HS-27A (cell line): ENCODE data around the gene CEACAM4.
"Not testable (repeated sequence)": the region's sequence is repeated elsewhere in the genome, so short reads cannot be mapped to it uniquely, and the experiment has no call there.

Source experiments
- DNase-seq: peaks from one replicate; pipeline ENCODE4 v3.0.0-alpha.2; 2012; ENCODE audit warnings: low read depth, missing footprints

Gene CEACAM4

GRCh38 chr19:41584931-41585330 is 41.9 kb downstream of the CEACAM4 start:
- no peak for DNase-seq

DNA sequence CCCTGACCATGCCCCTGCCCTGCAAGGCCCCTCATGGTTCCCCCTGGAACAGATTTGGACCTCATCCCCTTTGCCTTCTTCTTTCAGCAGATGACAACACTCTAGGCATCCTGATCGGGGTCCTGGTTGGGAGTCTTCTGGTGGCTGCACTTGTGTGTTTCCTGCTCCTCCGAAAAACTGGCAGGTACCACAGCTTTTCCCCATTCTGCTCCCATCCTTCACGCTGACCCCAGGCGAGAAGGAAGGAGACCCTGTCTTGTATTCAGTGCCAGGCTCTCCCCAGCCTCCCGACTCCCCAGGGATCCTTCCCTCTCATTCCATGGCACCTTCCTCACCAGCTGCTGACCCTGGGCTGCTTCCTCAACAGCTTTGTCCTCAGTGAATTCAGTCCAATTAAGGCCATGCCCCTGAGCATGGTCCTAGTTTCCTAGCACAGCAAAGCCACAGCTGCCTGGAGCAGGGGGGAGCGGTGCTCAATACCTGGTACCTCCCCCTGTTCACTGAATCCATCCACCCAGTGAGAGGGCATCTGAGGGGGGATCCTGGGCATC is 42.5 kb downstream of the CEACAM4 start:
- DNase-seq: no peak

DNA sequence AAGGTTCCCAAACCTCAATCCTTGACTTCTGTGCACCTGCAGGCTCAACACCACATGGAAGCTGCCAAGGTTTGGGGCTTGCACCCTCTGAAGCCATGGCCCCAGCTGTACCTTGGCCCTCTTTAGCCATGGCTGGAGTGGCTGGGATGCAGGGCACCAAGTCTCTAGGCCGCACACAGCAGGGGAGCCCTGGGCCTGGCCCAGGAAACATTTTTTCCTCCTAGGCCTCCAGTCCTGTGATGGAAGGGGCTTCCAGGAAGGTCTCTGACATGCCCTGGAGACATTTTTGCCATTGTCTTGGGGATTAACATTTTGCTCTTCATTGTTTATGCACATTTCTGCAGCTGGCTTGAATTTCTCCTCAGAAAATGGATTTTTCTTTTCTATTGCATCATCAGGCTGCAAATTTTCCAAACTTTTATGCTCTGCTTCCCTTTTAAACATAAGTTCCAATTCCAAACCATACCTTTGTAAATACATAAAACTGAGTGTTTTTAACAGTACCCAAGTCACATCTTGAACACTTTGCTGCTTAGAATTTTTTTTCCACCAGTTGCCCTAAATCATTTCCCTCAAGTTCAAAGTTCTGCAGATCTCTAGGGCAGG is 44.2 kb downstream of the CEACAM4 start:
- DNase-seq: not testable (repeated sequence)

DNA sequence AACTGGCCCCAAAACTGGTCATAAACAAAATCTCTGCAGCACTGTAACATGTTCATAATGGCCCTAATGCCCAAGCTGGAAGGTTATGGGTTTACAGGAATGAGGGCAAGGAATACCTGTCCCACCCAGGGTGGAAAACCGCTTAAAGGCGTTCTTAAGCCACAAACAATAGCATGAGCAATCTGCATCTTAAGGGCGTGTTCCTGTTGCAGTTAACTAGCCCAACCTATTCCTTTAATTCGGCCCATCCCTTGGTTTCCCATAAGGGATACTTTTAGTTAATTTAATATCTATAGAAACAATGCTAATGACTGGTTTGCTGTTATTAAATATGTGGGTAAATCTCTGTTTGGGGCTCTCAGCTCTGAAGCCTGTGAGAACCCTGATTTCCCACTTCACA is 45.8 kb downstream of the CEACAM4 start:
- not testable (repeated sequence) for DNase-seq

GRCh38 chr19:41578886-41579285 is 48.0 kb downstream of the CEACAM4 start:
- no peak for DNase-seq

DNA sequence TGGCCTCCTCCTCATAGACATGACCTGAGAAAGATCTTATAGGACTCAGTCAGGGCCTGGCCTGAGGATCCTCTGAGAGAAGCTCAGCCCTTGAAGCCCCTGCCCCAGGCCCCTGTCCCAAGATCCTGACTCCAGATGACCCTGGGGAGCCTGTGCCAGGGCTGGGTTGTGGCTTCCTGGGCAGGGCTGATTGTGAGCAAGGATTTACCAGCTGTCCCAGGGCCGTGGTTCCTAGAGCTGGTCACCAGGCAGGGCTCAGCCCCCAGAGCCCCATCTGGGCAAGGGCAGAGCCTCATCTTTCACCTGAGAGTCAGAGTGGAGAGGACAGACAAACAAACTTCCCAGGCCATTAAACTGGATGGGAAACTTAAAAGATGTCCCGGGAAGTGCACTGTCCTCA is 49.0 kb downstream of the CEACAM4 start:
- no peak for DNase-seq

DNA sequence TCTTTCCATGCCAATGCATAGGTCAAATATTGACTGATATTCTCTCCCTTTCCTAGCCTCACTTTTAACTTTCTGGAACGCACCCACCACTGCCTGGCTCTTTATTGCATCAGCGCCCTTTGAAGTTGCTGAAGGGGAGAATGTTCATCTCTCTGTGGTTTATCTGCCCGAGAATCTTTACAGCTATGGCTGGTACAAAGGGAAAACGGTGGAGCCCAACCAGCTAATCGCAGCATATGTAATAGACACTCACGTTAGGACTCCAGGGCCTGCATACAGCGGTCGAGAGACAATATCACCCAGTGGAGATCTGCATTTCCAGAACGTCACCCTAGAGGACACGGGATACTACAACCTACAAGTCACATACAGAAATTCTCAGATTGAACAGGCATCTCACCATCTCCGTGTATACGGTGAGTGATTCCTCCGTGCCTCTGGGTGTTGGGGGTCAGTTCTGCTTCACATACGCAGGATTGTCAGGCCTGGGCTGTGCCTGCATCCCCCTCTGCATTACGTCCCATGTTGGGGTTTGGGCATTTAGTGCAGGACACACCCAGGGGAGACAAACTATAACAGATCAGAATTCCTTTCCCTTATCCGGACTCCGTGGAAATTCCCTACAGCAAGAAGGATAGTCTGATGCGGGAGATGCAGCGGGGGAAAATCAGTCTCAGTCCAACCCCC is 49.6 kb downstream of the CEACAM4 start:
- no peak for DNase-seq

DNA sequence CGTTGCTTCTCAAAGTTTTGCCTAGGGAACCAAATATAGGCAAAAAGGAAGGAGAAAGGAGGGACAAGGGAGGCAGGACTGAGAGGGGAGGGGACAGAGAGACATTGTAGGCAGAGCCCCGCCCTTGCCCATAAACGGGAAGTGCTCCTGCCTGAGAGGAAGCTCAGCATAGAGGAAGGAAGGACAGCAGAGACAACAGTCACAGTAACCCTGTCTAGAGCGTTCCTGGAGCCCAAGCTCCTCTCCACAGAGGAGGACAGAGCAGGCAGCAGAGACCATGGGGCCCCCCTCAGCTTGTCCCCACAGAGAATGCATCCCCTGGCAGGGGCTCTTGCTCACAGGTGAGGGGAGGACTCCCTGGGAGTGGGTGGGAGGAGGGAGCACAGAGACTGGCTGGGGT is 50.9 kb downstream of the CEACAM4 start, which contains the start of gene CEACAM21:
Gene CEACAM21 (plus strand): TSS at position 169 of the 400 bp plus-strand sequence. CDS start 109 bp downstream, at position 278.
- no peak for DNase-seq

DNA sequence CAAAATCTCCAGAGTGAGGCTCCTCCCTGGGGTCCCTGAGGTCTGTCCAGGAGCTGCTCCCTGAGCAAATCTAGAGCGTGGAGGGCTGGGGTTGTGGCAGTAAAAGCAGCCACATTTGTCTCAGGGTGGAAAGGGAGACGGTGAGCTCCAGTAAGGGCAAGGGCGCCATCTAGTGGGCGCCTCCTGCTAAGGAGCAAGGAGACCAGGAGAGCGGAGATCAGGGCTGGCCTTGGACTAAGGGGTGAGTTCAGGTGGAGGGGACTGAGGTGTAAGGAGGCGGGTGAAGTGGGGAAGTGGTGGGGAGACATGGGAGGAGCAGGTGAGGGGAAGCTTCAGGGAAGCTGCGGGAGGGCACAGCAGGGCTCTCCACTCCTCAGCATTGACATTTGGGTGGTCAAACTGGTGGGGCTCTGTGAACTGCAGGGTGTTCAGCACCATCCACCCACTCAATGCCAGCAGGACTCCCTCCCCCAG is 56.2 kb downstream of the CEACAM4 start:
- DNase-seq: peak; percentile 54

DNA sequence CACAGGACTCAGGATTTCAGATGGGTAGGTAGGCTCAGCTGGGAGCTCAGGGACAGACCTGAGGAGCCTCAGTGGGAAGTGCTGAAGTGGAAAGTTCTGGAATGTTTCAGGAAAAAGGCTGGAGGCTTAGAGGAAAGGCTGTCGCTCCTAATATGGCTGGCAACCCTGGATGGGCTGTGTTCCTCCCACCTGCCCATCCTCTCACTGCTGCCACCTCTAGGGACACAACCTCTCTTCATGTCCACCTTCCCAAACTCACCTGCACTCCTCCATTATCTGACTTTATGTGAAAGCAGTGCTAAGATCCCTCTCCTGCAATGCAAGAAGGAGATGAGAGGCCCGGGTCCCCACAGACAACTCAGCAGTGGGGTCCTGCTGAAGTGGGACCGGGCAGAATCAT is 56.7 kb downstream of the CEACAM4 start:
- DNase-seq: no peak

- no peak for DNase-seq
These were observed 57.3 kb downstream of the CEACAM4 start for GRCh38 chr19:41569481-41570150.
